Prostate gland (tissue), 2 donors: Measurements from ENCODE around the gene CMTR2.

ENCODE experiments used
- POLR2A ChIP-seq: fragments of 450-650 bp; IDR thresholded peaks from one replicate; pipeline ENCODE4 v1.6.1; 2016; ENCODE audit warnings: antibody characterized with exemption, mild to moderate bottlenecking
- POLR2AphosphoS5 ChIP-seq: sonication (generic); formaldehyde crosslinking; IDR thresholded peaks from one replicate; pipeline ENCODE4 v1.6.1; 2017; ENCODE audit warnings: antibody characterized with exemption
- TF ChIP-seq, protein P1 (sequence below), 4 experiments: fragments of 200-600 bp in 2 of 4; fragments of 450-650 bp in 2 of 4; sonication (generic) in 2 of 4; IDR thresholded peaks; 1 replicate in 3 of 4; 2 replicates in 1 of 4; pipeline ENCODE4 v1.5.1; 2016 to 2019; ENCODE audit warnings: antibody characterized with exemption in 4 of 4, mild to moderate bottlenecking in 2 of 4, moderate library complexity in 2 of 4

DNA sequence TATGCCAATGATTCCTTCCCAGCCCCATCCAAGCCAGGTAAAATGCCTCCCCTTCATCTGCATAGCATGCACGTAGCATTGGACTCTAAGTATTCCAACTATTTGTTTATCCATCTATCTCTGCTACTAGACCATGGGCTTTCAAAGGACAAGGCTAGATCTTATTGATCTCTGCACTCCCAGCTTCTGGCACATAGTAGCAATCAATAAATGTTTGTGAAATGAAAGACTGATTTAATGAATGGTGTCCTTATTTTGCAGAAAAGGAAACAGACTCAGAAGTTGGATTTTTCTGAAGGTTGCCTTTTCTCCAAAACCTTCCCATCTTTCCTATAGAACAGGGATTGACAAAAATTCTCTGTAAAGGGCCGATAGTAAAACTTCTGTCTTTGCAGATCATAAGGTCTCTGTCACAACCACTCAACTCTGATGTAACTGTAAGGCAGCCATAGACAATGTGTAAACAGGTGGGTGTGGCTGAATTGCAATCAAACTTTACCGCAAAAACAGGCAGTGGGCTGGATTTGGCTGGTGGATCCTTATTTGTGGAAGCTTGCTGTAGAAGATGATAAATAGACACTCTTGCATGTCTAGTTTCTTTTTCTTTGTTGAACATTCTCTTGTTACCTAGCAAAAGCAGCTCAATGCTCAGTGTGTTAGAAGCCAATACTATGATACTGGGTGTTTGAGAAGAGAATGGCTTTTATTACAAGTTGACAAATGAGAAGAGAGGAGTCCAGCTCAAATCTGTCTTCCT, 7.6 kb upstream of the CMTR2 start:
- TF ChIP-seq, protein P1, sequence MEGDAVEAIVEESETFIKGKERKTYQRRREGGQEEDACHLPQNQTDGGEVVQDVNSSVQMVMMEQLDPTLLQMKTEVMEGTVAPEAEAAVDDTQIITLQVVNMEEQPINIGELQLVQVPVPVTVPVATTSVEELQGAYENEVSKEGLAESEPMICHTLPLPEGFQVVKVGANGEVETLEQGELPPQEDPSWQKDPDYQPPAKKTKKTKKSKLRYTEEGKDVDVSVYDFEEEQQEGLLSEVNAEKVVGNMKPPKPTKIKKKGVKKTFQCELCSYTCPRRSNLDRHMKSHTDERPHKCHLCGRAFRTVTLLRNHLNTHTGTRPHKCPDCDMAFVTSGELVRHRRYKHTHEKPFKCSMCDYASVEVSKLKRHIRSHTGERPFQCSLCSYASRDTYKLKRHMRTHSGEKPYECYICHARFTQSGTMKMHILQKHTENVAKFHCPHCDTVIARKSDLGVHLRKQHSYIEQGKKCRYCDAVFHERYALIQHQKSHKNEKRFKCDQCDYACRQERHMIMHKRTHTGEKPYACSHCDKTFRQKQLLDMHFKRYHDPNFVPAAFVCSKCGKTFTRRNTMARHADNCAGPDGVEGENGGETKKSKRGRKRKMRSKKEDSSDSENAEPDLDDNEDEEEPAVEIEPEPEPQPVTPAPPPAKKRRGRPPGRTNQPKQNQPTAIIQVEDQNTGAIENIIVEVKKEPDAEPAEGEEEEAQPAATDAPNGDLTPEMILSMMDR (IDR thresholded peaks at IDR 0.05): no peak
- TF ChIP-seq POLR2AphosphoS5 (no peak), POLR2A (no peak)
